ENCODE measurements around the gene HLA-E. TPM values are rescaled to one million over a fixed set of nuclear protein-coding genes. Genes with fewer than 3 reads are reported as not detected.
A peak's percentile ranks its signal among the peaks of the same experiment; 100 is the strongest.
"Not testable (repeated sequence)": the region's sequence is repeated elsewhere in the genome, so short reads cannot be mapped to it uniquely, and the experiment has no call there.

HLA-E gene
- total RNA-seq, 1 donor = 115 TPM

GRCh38 chr6:30481211-30481964, 7.9 kb upstream of the HLA-E start:
- DNase-seq (ENCODE audit: low read depth) = no peak
- H3K4me3 ChIP-seq (ENCODE audit: low read depth, low read length) = no peak overlapping the region
- TF ChIP-seq CTCF (IDR thresholded peaks at IDR 0.05; ENCODE audit: insufficient read depth, low read length) = no peak

GRCh38 chr6:30481965-30482644, 7.2 kb upstream of the HLA-E start:
- peak overlapping the region; percentile 41 for H3K4me3 ChIP-seq (ENCODE audit: low read depth, low read length)
- peak; percentile 60 for DNase-seq (ENCODE audit: low read depth)
- peak; percentile 78 for TF ChIP-seq CTCF (IDR thresholded peaks at IDR 0.05; ENCODE audit: insufficient read depth, low read length)

- TF ChIP-seq CTCF (IDR thresholded peaks at IDR 0.05; ENCODE audit: insufficient read depth, low read length) = peak; percentile 49
- DNase-seq (ENCODE audit: low read depth) = peak; percentile 85
Observed at GRCh38 chr6:30483677-30484279, 5.5 kb upstream of the HLA-E start.

GRCh38 chr6:30485236-30485635, 4.1 kb upstream of the HLA-E start:
- no peak overlapping the region for H3K4me3 ChIP-seq (ENCODE audit: low read depth, low read length)
- no peak for DNase-seq (ENCODE audit: low read depth)
- TF ChIP-seq CTCF (IDR thresholded peaks at IDR 0.05; ENCODE audit: insufficient read depth, low read length) = no peak

More at GRCh38 chr6:30483677-30484279, 5.5 kb upstream of the HLA-E start:
- H3K4me3 ChIP-seq (ENCODE audit: low read depth, low read length) = no peak overlapping the region

- DNase-seq (ENCODE audit: low read depth) = no peak
- no peak for TF ChIP-seq CTCF (IDR thresholded peaks at IDR 0.05; ENCODE audit: insufficient read depth, low read length)
- no peak overlapping the region for H3K4me3 ChIP-seq (ENCODE audit: low read depth, low read length)
Observed at GRCh38 chr6:30487926-30488325, 1.4 kb upstream of the HLA-E start.

GRCh38 chr6:30488697-30489080, 620 bp upstream of the HLA-E start:
- not testable (repeated sequence) for DNase-seq (ENCODE audit: low read depth)
- peak overlapping the region; percentile 31 for H3K4me3 ChIP-seq (ENCODE audit: low read depth, low read length)
